Astrocyte of the spinal cord (primary cell): Measurements from ENCODE around the gene PLK2.
A peak's percentile ranks its signal among the peaks of the same experiment; 100 is the strongest.

ENCODE experiments used
- DNase-seq: peaks from one replicate; pipeline ENCODE4 v3.0.0; 2011; ENCODE audit warnings: low read depth, low spot score
- H3K4me3 ChIP-seq: 2 replicates; pipeline ENCODE4 v1.5.1; 2011; ENCODE audit warnings: low read depth, mild to moderate bottlenecking, low read length, moderate library complexity
- CTCF ChIP-seq: IDR thresholded peaks from 2 replicates; pipeline ENCODE4 v1.5.1; 2012; ENCODE audit warnings: low read depth, mild to moderate bottlenecking, low read length, inconsistent platforms
- in situ Hi-C: cut with HindIII; loops from 2 replicates; pipeline ENCODE4 v1.10.0; 2017; ENCODE audit warnings: low sequenced_read_pairs

The PLK2 gene

DNA sequence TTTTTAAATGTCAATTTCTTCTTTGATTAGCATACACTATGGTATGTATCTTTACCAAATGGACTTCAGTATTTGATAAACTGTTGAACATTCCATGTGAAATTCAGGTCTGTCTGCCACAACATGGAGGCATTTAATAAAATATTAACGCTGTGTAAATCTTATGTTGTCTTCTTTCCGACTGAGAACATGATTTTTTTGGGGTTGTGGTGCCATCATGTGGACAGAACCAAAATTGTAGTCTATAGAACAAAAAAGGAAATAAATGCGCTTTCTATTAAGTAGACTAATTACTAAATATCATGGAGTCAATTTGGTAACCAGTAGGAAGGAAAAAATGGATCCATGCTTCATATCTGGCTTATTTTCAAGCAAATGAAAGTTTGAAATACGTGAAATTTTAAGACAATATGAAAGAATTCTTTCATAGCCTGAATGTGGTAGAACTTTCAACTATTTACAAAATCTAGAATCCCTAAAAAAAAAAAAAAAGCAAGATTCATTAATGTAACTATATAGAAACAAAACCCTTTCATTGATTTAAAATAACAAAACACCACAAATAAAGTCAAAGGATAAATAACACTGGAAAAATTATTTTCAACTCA lies 2.8 kb upstream of the PLK2 start:
- H3K4me3 ChIP-seq, result no peak overlapping the region
- TF ChIP-seq CTCF, result peak; percentile 37
- in situ Hi-C loops, result loop anchor here (25.0 kb wide), 2 partner anchors 675 to 975 kb away; partner anchors contain the start of gene ACTBL2
- DNase-seq, result peak; percentile 74

DNA sequence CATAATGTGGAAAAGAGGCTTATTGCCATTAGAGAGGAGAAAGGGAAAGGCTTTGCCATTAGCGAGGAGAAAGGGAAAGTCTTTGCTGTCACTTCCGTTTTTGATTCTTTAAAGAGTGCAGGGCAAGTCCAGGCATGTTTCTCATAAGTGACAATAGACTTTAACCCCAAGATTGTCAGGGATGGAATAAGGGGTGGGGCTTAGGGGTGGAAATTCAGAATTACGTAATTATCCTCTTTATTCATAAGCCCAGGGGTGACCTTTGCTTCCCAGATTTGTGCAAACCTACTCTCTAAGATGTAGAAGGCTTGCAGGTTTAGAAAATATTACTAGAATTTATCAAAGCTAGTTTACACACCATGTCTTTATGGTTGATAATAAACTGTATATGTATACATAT lies 2.3 kb upstream of the PLK2 start:
- in situ Hi-C loops, result loop anchor here (25.0 kb wide), 2 partner anchors 675 to 975 kb away; partner anchors contain the start of gene ACTBL2
- H3K4me3 ChIP-seq, result no peak overlapping the region
- no peak for TF ChIP-seq CTCF
- DNase-seq, result no peak

DNA sequence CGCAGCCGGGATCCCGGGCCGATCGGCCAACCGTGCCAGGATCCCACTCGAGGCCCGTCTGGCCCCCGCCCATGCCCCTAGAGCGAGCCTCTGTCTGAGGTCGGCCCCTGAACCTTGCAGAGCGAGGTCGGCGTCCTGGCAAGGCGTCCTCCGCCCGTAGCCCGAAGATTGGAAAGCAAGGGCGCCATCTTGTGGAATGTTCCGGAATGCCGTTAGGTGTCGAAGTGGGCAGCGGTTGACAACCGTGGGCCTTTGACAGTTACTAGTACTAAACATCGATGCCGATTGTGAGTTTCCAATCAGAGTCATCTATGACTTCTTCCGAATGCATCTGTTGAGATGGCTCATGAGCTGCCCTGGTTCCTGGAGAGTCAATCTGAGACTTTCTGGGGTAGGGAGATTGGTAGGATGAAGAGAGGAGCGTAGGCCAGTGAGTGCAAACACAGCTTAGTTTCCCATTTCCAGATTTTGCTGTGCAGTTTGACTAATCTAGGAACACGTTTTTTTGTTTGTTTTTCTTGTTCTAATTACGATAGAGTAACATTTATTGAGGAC lies 923 bp upstream of the PLK2 start:
- in situ Hi-C loops, result loop anchor here (25.0 kb wide), 2 partner anchors 674 to 974 kb away; partner anchors contain the start of gene ACTBL2
- peak overlapping the region; percentile 90 for H3K4me3 ChIP-seq
- peak; percentile 87 for DNase-seq
- peak; percentile 77 for TF ChIP-seq CTCF

- in situ Hi-C loops, result loop anchor here (25.0 kb wide), 2 partner anchors 672 to 972 kb away; partner anchors contain the start of gene ACTBL2
- peak overlapping the region; percentile 90 for H3K4me3 ChIP-seq
- no peak for DNase-seq
- TF ChIP-seq CTCF, result no peak
Observed at GRCh38 chr5:58459146-58460001, 512 bp downstream of the PLK2 start.

DNA sequence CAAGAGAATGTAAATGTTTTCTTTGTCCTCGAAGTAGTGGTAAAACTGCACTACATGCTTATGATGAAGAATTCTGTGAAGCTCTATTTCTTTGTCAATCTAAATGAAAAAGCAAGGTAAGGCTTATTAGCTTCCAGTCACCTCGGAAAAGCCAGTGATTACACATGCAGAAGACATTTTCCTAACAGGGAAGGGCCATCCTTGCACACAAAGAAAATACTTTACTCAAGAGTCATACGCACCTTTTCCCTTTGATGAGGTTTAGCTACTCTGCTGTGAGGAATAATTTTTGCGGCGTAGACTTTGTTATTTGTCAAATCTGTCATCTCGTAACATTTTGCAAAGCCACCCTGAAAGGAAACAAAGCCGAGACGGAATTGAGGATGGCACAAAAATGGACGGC lies 1.1 kb downstream of the PLK2 start:
- in situ Hi-C loops, result loop anchor here (25.0 kb wide), 2 partner anchors 671 to 971 kb away; partner anchors contain the start of gene ACTBL2
- peak; percentile 57 for DNase-seq
- TF ChIP-seq CTCF, result no peak
- peak overlapping the region; percentile 90 for H3K4me3 ChIP-seq

GRCh38 chr5:58458141-58458742 lies 1.6 kb downstream of the PLK2 start:
- TF ChIP-seq CTCF, result no peak
- DNase-seq, result peak; percentile 50
- peak overlapping the region; percentile 90 for H3K4me3 ChIP-seq
- in situ Hi-C loops, result loop anchor here (25.0 kb wide), 2 partner anchors 671 to 971 kb away; partner anchors contain the start of gene ACTBL2
